Measurements from ENCODE around the gene SLC9A9.

Gene SLC9A9

DNA sequence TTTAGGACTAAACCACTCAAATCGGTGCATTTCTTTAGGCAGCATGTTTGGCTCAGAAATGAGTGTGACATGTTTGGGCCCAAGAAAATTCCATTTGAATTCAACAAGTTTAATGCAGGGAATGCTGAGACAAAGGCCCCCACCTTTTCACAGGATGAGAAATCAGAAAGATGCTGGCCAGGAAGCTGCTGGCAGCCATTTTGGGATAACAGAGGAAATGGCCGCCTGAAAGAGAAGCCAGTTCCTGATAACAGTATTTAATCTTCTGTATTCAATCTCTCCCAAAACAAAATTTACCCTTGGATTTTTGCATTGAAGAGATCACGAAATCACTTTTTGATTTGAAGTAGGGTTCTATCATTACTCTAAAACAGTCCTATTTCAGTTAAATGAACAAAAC is 350.9 kb downstream of the SLC9A9 start:
- H3K4me3 ChIP-seq (replicated peaks in 1 of 2; ENCODE audit: low read depth in 2 of 2, low read length in 2 of 2): no peak overlapping the region
- TF ChIP-seq CTCF (IDR thresholded peaks at IDR 0.05; ENCODE audit: low read depth, low read length): no peak
- DNase-seq (ENCODE audit: low read depth in 2 of 2): no peak

DNA sequence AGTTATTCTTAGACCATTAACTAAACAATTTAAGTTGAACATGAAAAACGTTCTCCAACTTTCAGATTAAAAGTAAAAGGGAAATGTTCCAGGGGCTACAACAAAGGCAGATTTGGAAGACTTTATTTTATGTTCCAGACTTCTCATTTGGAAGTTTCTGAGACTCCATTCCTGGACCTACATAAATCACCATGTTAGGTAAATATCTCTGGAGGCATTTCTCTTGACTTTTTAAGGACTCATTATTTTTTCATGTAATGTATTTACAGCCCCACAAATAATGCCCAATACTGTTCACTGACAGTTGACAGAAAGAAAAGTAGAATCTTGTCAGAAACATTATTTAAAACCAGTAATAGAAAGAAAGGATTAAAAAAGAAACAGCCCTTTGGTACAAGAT is 352.1 kb downstream of the SLC9A9 start:
- H3K4me3 ChIP-seq (replicated peaks in 1 of 2; ENCODE audit: low read depth in 2 of 2, low read length in 2 of 2): no peak overlapping the region
- DNase-seq (ENCODE audit: low read depth in 2 of 2): no peak
- no peak for TF ChIP-seq CTCF (IDR thresholded peaks at IDR 0.05; ENCODE audit: low read depth, low read length)

DNA sequence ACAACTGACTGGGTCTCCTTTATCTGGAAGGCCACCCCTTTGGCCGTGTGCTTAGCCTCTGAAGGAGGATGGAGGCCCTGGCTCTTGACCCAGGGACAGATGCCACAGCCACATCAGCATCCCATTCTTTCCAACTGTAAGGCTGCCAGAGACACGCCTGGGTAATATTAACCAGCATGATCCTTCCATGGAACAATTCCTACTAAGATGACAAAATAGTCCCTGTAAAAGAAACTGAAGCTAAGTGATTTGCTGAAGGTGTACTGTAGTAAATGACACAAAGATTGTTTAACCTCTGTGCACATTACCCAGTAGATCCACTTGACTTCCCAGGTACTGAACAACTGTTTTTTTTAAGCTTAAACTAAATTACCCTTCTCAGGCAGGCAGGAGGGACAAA is 352.7 kb downstream of the SLC9A9 start:
- no peak for DNase-seq (ENCODE audit: low read depth in 2 of 2)
- no peak for TF ChIP-seq CTCF (IDR thresholded peaks at IDR 0.05; ENCODE audit: low read depth, low read length)
- no peak overlapping the region for H3K4me3 ChIP-seq (replicated peaks in 1 of 2; ENCODE audit: low read depth in 2 of 2, low read length in 2 of 2)

DNA sequence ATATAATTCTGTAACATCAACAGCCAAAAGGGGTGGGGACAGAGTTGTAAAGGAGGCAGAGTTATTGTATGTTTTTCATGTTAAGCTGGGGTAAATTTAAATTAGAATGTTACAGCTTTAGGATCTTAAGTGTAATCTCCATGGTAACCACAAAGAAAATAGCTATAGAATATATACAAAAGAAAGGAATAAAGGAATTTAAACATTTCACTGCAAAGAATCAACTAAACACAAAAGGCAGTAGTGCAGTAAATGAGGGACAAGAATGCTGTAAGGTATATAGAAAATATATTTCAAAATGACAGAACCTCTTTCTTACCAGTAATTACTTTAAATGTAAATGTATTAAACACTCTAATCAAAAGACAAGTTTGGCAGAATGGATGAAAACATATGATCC is 361.7 kb downstream of the SLC9A9 start:
- no peak for DNase-seq (ENCODE audit: low read depth in 2 of 2)

DNA sequence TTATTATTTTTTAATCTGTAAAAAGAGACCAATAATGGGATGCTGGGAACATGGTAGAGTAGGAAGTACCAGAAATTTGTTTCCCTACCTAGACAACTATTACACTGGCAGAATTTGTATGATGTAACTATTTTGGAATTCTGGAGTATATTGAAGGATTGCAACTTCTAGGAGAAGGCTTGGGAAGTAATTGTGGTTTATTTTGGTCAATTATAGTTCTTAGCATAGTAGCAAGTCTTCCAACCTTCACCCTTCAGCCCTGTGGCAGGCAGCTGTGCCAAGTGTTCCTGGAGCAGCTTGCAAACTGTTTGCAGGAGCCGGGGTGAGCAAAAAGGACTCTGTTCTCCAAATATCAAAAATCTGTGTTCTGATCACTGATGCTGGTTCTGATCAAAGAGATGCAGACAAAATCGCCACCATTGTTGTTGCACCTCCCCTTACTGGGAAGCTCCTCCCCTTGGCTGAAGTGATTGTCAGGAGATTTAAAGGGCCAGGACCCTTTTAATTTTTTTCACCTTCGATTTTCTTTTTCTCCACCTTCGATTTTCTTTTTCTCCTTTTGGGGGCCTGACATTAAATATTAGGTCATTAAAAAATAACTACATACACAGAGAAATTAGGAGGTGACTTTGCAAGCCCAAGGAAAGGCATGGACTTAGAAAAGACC is 363.3 kb downstream of the SLC9A9 start:
- no peak for DNase-seq (ENCODE audit: low read depth in 2 of 2)
- TF ChIP-seq CTCF (IDR thresholded peaks at IDR 0.05; ENCODE audit: low read depth, low read length): no peak
- H3K4me3 ChIP-seq (replicated peaks in 1 of 2; ENCODE audit: low read depth in 2 of 2, low read length in 2 of 2): no peak overlapping the region

More for the DNA sequence above, 361.7 kb downstream of the SLC9A9 start:
- H3K4me3 ChIP-seq (replicated peaks in 1 of 2; ENCODE audit: low read depth in 2 of 2, low read length in 2 of 2): no peak overlapping the region
- TF ChIP-seq CTCF (IDR thresholded peaks at IDR 0.05; ENCODE audit: low read depth, low read length): no peak

GRCh38 chr3:143483214-143483613 is 365.1 kb downstream of the SLC9A9 start:
- no peak for TF ChIP-seq CTCF (IDR thresholded peaks at IDR 0.05; ENCODE audit: low read depth, low read length)
- no peak overlapping the region for H3K4me3 ChIP-seq (replicated peaks in 1 of 2; ENCODE audit: low read depth in 2 of 2, low read length in 2 of 2)
- DNase-seq (ENCODE audit: low read depth in 2 of 2): peak in 1 of 2 donors; percentile 9
